Caco-2 (cell line): ENCODE data around the gene DCUN1D5. TPM values are rescaled to one million over a fixed set of nuclear protein-coding genes. Genes with fewer than 3 reads are reported as not detected.
"Not testable (repeated sequence)": the region's sequence is repeated elsewhere in the genome, so short reads cannot be mapped to it uniquely, and the experiment has no call there.

Experiments used
- BruUV-seq: library from RNA; stranded (reverse); fragments of 400-500 nt; replicated peaks from 2 replicates; lab custom pipeline; 2021; lab: Mats Ljungman, UMichigan
- CTCF ChIA-PET: fragments of 300-600 bp; sonication (Branson Sonifier 250); formaldehyde crosslinking; loops from one replicate; lab custom pipeline; 2022; ENCODE audit warnings: antibody characterized with exemption; lab: Charles Lee
- POLR2A ChIA-PET: fragments of 300-600 bp; sonication (Branson Sonifier 250); formaldehyde crosslinking; loops from one replicate; lab custom pipeline; 2022; ENCODE audit warnings: antibody characterized with exemption; lab: Charles Lee
- DNase-seq, 2 experiments: peaks; one replicate each; pipeline versions ENCODE4 v3.0.0 to v3.0.0-alpha.2; 2020 to 2022
- H3K27me3 ChIP-seq: replicated peaks from 2 replicates; pipeline ENCODE4 v1.6.0; 2011; ENCODE audit warnings: low read length; ENCODE audit not compliant: control insufficient read depth, insufficient read depth
- H3K36me3 ChIP-seq: 2 replicates; pipeline ENCODE4 v1.5.1; 2011; ENCODE audit warnings: low read length; ENCODE audit not compliant: control insufficient read depth, insufficient read depth
- H3K4me1 ChIP-seq: fragments of 250-450 bp; sonication (Bioruptor Pico); 2 replicates; pipeline ENCODE4 v1.5.1; 2020; ENCODE audit warnings: mild to moderate bottlenecking
- H3K4me3 ChIP-seq: 2 replicates; pipeline ENCODE4 v1.5.1; 2011; ENCODE audit warnings: low read depth, mild to moderate bottlenecking, control low read depth, low read length
- H3K9me3 ChIP-seq: fragments of 250-450 bp; sonication (Bioruptor Pico); 2 replicates; pipeline ENCODE4 v1.5.1; 2020; ENCODE audit warnings: mild to moderate bottlenecking, moderate library complexity
- H3K27ac Mint-ChIP-seq: one replicate; pipeline ENCODE4 v1.8.0; 2022; ENCODE audit warnings: mixed read lengths; ENCODE audit not compliant: unreplicated experiment
- H3K27me3 Mint-ChIP-seq: one replicate; pipeline ENCODE4 v1.8.0; 2022; ENCODE audit warnings: mixed read lengths; ENCODE audit not compliant: insufficient read depth, unreplicated experiment
- H3K36me3 Mint-ChIP-seq: one replicate; pipeline ENCODE4 v1.8.0; 2022; ENCODE audit warnings: mild to moderate bottlenecking, mixed read lengths; ENCODE audit not compliant: insufficient read depth, unreplicated experiment
- H3K4me1 Mint-ChIP-seq: one replicate; pipeline ENCODE4 v1.8.0; 2022; ENCODE audit warnings: low read depth, mixed read lengths; ENCODE audit not compliant: unreplicated experiment
- H3K4me3 Mint-ChIP-seq: one replicate; pipeline ENCODE4 v1.8.0; 2022; ENCODE audit warnings: mild to moderate bottlenecking, moderate library complexity, mixed read lengths; ENCODE audit not compliant: unreplicated experiment
- H3K9me3 Mint-ChIP-seq: one replicate; pipeline ENCODE4 v1.8.0; 2022; ENCODE audit warnings: mixed read lengths; ENCODE audit not compliant: unreplicated experiment
- CTCF ChIP-seq, 2 experiments: fragments of 200-600 bp in 1 of 2; IDR thresholded peaks; 1 replicate in 1 of 2; 2 replicates in 1 of 2; pipeline versions ENCODE4 v1.5.1 to v1.8.0; 2011 to 2022; ENCODE audit warnings: antibody characterized with exemption in 1 of 2, control low read depth in 1 of 2, inconsistent platforms in 1 of 2, low read depth in 1 of 2, low read length in 1 of 2, mild to moderate bottlenecking in 1 of 2, moderate library complexity in 1 of 2; ENCODE audit not compliant: insufficient read depth in 1 of 2, severe bottlenecking in 1 of 2, unreplicated experiment in 1 of 2
- intact Hi-C: fragments of 100-400 bp; cut with micrococcal nuclease; formaldehyde crosslinking; loops from one replicate; pipeline ENCODE4 v1.10.0; 2022; ENCODE audit not compliant: unreplicated experiment
- total RNA-seq: library from RNA; stranded (reverse); gene quantifications from 2 replicates; pipeline ENCODE4 v1.2.3, GENCODE V29; 2022

DCUN1D5 gene
- total RNA-seq, 1 experiment from 2014 or later = 95.1 TPM

GRCh38 chr11:103035216-103035615, 56.7 kb downstream of the DCUN1D5 start:
- Histone ChIP-seq H3K27me3 (no peaks in the 10 kb centered on the region), H3K4me1 (no peaks in the 10 kb centered on the region), H3K9me3 (no peaks in the 10 kb centered on the region), H3K36me3 (no peaks in the 10 kb centered on the region), H3K4me3 (no peak overlapping the region)
- no TSS peak for BruUV-seq
- DNase-seq = no peak
- POLR2A ChIA-PET = no interaction called here
- CTCF ChIA-PET = no interaction called here
- no peak for TF ChIP-seq CTCF (IDR thresholded peaks at IDR 0.05; ENCODE audit: insufficient read depth in 1 of 2, low read depth in 1 of 2, low read length in 1 of 2, severe bottlenecking in 1 of 2, unreplicated experiment in 1 of 2)
- Mint-ChIP-seq H3K27ac (no peak overlapping the region), H3K4me1 (no peaks in the 10 kb centered on the region), H3K36me3 (no peaks in the 10 kb centered on the region), H3K4me3 (no peak overlapping the region), H3K9me3 (no peaks in the 10 kb centered on the region), H3K27me3 (peaks cover 3% of the 10 kb centered on the region)
- intact Hi-C loops = loop anchor here (10.0 kb wide), 1 partner anchor 570 kb away; no protein-coding TSS in a partner anchor

- Histone ChIP-seq H3K27me3 (no peaks in the 10 kb centered on the region), H3K4me3 (no peak overlapping the region), H3K9me3 (no peaks in the 10 kb centered on the region), H3K4me1 (no peaks in the 10 kb centered on the region), H3K36me3 (no peaks in the 10 kb centered on the region)
- ChIA-PET POLR2A (no interaction called here), CTCF (no interaction called here)
- no peak for TF ChIP-seq CTCF (IDR thresholded peaks at IDR 0.05; ENCODE audit: insufficient read depth in 1 of 2, low read depth in 1 of 2, low read length in 1 of 2, severe bottlenecking in 1 of 2, unreplicated experiment in 1 of 2)
- H3K27me3 Mint-ChIP-seq = peaks cover 11% of the 10 kb centered on the region
- H3K9me3 Mint-ChIP-seq = no peaks in the 10 kb centered on the region
- no peaks in the 10 kb centered on the region for H3K36me3 Mint-ChIP-seq
- no peak overlapping the region for H3K27ac Mint-ChIP-seq
- BruUV-seq = no TSS peak
- H3K4me3 Mint-ChIP-seq = no peak overlapping the region
- intact Hi-C loops = loop anchor here (10.0 kb wide), 1 partner anchor 573 kb away; no protein-coding TSS in a partner anchor
- no peak for DNase-seq
- no peaks in the 10 kb centered on the region for H3K4me1 Mint-ChIP-seq
Measured at GRCh38 chr11:103031834-103032233, 60.1 kb downstream of the DCUN1D5 start.

- POLR2A ChIA-PET = no interaction called here
- H3K36me3 Mint-ChIP-seq = no peaks in the 10 kb centered on the region
- Histone ChIP-seq H3K4me3 (no peak overlapping the region), H3K36me3 (no peaks in the 10 kb centered on the region), H3K4me1 (no peaks in the 10 kb centered on the region), H3K9me3 (no peaks in the 10 kb centered on the region), H3K27me3 (no peaks in the 10 kb centered on the region)
- no TSS peak for BruUV-seq
- H3K27ac Mint-ChIP-seq = no peak overlapping the region
- H3K9me3 Mint-ChIP-seq = no peaks in the 10 kb centered on the region
- intact Hi-C loops = no loop called here
- no peaks in the 10 kb centered on the region for H3K4me1 Mint-ChIP-seq
- TF ChIP-seq CTCF (IDR thresholded peaks at IDR 0.05; ENCODE audit: insufficient read depth in 1 of 2, low read depth in 1 of 2, low read length in 1 of 2, severe bottlenecking in 1 of 2, unreplicated experiment in 1 of 2) = no peak
- CTCF ChIA-PET = no interaction called here
- peaks cover 9% of the 10 kb centered on the region for H3K27me3 Mint-ChIP-seq
- no peak overlapping the region for H3K4me3 Mint-ChIP-seq
- DNase-seq = no peak
Measured at GRCh38 chr11:103029401-103029800, 62.6 kb downstream of the DCUN1D5 start.

GRCh38 chr11:103028304-103029020, 63.5 kb downstream of the DCUN1D5 start:
- H3K36me3 Mint-ChIP-seq, H3K27me3 ChIP-seq, H3K9me3 ChIP-seq, DNase-seq, CTCF ChIA-PET, H3K4me1 Mint-ChIP-seq, H3K27ac Mint-ChIP-seq, H3K4me3 ChIP-seq, H3K4me1 ChIP-seq, H3K4me3 Mint-ChIP-seq, intact Hi-C loops, H3K36me3 ChIP-seq, BruUV-seq, POLR2A ChIA-PET, H3K27me3 Mint-ChIP-seq, H3K9me3 Mint-ChIP-seq: not testable (repeated sequence)
